ENCODE results near the gene CCT6B.

The CCT6B gene

GRCh38 chr17:34883106-34884000, 77.9 kb downstream of the CCT6B start:
- Histone ChIP-seq H3K36me3 (ENCODE audit: insufficient read depth) (no peaks in the 10 kb centered on the region), H3K79me2 (ENCODE audit: insufficient read depth, low read depth) (no peaks in the 10 kb centered on the region), H4K20me1 (ENCODE audit: insufficient read depth) (no peaks in the 10 kb centered on the region), H3K27me3 (ENCODE audit: insufficient read depth, low read depth) (no peaks in the 10 kb centered on the region), H3K27ac (no peak overlapping the region), H2AFZ (ENCODE audit: low read depth) (no peak overlapping the region), H3K9ac (no peak overlapping the region), H3K4me2 (no peak overlapping the region), H3K4me1 (ENCODE audit: low read depth, poor library complexity, severe bottlenecking) (no peaks in the 10 kb centered on the region), H3K4me3 (IDR thresholded peaks at IDR 0.05; ENCODE audit: insufficient read depth, low read depth, low read length) (no peak overlapping the region)
- no peak for TF ChIP-seq CTCF (conservative IDR thresholded peaks at IDR 0.05; ENCODE audit: low read depth, low read length)

GRCh38 chr17:34879146-34879545, 82.1 kb downstream of the CCT6B start:
- H3K4me2 ChIP-seq: no peak overlapping the region
- H3K27ac ChIP-seq: no peak overlapping the region
- no peak overlapping the region for H3K9ac ChIP-seq
- no peaks in the 10 kb centered on the region for H3K4me1 ChIP-seq (ENCODE audit: low read depth, poor library complexity, severe bottlenecking)
- no peak for TF ChIP-seq CTCF (conservative IDR thresholded peaks at IDR 0.05; ENCODE audit: low read depth, low read length)
- no peaks in the 10 kb centered on the region for H4K20me1 ChIP-seq (ENCODE audit: insufficient read depth)
- no peaks in the 10 kb centered on the region for H3K27me3 ChIP-seq (ENCODE audit: insufficient read depth, low read depth)
- no peaks in the 10 kb centered on the region for H3K79me2 ChIP-seq (ENCODE audit: insufficient read depth, low read depth)
- H3K4me3 ChIP-seq (IDR thresholded peaks at IDR 0.05; ENCODE audit: insufficient read depth, low read depth, low read length): no peak overlapping the region
- no peaks in the 10 kb centered on the region for H3K36me3 ChIP-seq (ENCODE audit: insufficient read depth)
- no peak overlapping the region for H2AFZ ChIP-seq (ENCODE audit: low read depth)
